GM12891 (cell line): ENCODE results near the gene CFAP210.

Source experiments
- POLR2A ChIP-seq: IDR thresholded peaks from 2 replicates; pipeline ENCODE4 v1.6.1; 2011; ENCODE audit warnings: low read depth, low read length, control low read depth
- POLR2AphosphoS5 ChIP-seq: IDR thresholded peaks from 2 replicates; pipeline ENCODE4 v1.6.1; 2011; ENCODE audit warnings: low read depth, low read length, control low read depth
- TAF1 ChIP-seq: IDR thresholded peaks from 2 replicates; pipeline ENCODE4 v1.6.1; 2011; ENCODE audit warnings: low read depth, low read length, control low read depth

DNA sequence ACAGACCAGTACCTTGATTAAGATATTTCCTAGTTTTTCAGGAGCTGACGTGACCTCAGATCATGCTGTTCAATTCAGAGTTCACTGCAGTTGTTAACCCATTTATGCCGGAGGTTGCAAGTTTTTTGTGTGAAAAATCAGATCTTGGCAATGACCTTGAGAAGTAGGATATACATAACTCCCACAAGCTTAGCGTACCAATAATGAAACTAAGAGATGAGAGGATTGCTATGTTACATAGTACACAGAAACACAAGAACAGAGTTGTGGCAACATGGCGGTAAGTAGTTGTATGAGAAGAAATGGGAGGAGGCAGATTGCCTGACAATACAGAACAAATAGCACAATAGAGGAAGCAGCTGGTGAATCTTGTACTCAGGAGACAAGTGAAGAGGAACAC, 71.0 kb downstream of the CFAP210 start:
- TF ChIP-seq POLR2AphosphoS5 (no peak), POLR2A (no peak), TAF1 (no peak)
